Measurements from ENCODE around the gene RASAL1. TPM values are rescaled to one million over a fixed set of nuclear protein-coding genes. Genes with fewer than 3 reads are reported as not detected.

The RASAL1 gene
- total RNA-seq, 4 donors from 2014 or later: not detected

DNA sequence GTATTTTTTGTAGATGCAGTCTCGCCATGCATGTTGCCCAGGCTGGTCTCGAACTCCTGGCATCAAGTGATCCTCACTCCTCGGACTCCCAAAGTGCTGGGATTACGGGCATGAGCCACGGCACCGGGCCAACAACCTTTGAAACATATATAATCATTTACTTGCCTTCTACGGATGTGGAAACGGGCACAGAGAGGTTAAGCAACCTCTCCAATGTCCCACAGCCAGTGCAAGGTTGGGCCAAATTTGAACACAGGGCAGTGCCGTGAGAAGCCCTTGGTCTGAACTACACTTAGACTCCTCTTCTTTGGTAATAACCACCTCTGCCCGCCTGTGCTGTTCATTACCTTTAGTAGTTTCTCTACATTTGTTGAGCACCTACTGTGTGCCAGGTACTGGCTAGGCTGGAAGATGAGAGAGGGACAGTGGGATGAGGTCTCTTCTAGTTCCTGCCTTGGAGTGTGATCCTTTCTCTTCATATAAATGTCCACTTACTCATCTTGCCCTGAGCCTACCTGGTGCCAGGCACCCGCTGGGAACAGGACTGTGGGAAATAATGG is 47.5 kb upstream of the RASAL1 start:
- intact Hi-C loops (cut with DNase I; ENCODE audit: low total_unique reads): no loop called here

DNA sequence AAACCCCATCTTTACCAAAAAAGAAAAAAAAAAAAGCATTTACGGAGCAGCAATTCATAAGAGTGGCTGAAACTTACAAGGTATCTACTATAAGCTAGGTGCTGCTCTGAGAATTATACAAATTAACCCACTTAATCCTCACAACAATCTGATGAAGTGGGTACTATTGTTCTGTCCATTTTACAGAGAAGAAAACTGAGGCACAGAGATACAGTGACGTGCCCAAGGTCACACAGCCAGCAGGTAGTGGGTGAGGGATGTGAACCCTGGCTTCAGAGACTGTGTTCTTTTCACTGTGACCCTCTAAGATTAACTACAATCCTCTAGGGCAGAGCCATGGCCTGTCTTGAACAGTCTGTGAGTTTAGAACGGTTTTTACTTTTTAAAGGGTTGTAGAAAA is 46.4 kb upstream of the RASAL1 start:
- intact Hi-C loops (cut with DNase I; ENCODE audit: low total_unique reads): no loop called here

More for the DNA sequence above, 47.5 kb upstream of the RASAL1 start:
- H3K27ac ChIP-seq: no peak overlapping the region
- DNase-seq (no peak), ATAC-seq (no peak)
- peaks cover 22 to 24% of the 10 kb centered on the region in 2 donors for H3K4me1 ChIP-seq
- H3K4me3 ChIP-seq: no peak overlapping the region
- no peaks in the 10 kb centered on the region for H3K9me3 ChIP-seq
- TF ChIP-seq, protein P1, sequence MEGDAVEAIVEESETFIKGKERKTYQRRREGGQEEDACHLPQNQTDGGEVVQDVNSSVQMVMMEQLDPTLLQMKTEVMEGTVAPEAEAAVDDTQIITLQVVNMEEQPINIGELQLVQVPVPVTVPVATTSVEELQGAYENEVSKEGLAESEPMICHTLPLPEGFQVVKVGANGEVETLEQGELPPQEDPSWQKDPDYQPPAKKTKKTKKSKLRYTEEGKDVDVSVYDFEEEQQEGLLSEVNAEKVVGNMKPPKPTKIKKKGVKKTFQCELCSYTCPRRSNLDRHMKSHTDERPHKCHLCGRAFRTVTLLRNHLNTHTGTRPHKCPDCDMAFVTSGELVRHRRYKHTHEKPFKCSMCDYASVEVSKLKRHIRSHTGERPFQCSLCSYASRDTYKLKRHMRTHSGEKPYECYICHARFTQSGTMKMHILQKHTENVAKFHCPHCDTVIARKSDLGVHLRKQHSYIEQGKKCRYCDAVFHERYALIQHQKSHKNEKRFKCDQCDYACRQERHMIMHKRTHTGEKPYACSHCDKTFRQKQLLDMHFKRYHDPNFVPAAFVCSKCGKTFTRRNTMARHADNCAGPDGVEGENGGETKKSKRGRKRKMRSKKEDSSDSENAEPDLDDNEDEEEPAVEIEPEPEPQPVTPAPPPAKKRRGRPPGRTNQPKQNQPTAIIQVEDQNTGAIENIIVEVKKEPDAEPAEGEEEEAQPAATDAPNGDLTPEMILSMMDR (IDR thresholded peaks at IDR 0.05 in 4 of 5, conservative IDR thresholded peaks at IDR 0.05 in 1 of 5): no peak
- no peak for TF ChIP-seq POLR2A (IDR thresholded peaks at IDR 0.05)
- peaks cover 0 to 34% of the 10 kb centered on the region in 2 donors for H3K36me3 ChIP-seq
- in situ Hi-C loops (cut with MboI; ENCODE audit: low sequenced_read_pairs in 4 of 4): loop anchor here in 2 of 4 donors (10.0 to 25.0 kb wide), 2 partner anchors 129 to 152 kb away; partner anchors contain the start of gene SLC8B1 (in 1 of the 2)
- H3K27me3 ChIP-seq: no peaks in the 10 kb centered on the region

DNA sequence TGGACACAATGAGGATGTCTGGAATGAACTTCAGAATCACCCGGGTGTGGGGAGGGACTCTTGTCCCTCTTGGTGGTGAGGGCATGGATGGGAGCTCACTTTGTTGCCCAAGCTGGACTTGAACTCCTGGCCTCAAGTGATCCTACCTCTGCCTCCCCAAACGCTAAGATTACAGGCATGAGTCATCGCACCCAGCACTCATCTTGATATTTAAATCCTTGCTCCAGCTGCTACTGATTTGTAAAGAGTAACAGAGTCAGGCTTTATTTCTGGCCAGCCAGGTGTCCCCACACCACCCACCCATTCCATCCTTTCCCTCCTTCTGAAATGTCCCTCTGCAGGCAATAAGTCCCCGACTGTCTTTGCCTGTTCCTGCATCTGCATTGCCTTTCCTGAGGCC is 44.8 kb upstream of the RASAL1 start:
- peaks cover 0 to 55% of the 10 kb centered on the region in 2 donors for H3K36me3 ChIP-seq
- no peak for TF ChIP-seq POLR2A (IDR thresholded peaks at IDR 0.05)
- TF ChIP-seq, protein P1 (IDR thresholded peaks at IDR 0.05 in 4 of 5, conservative IDR thresholded peaks at IDR 0.05 in 1 of 5): no peak
- no peaks in the 10 kb centered on the region for H3K27me3 ChIP-seq
- no peak overlapping the region for H3K4me3 ChIP-seq
- H3K27ac ChIP-seq: no peak overlapping the region
- ATAC-seq (no peak), DNase-seq (peak in 1 of 2 donors; percentile 39)
- H3K9me3 ChIP-seq: no peaks in the 10 kb centered on the region
- in situ Hi-C loops (cut with MboI; ENCODE audit: low sequenced_read_pairs in 4 of 4) (loop anchor here in 2 of 4 donors (10.0 to 25.0 kb wide), 2 partner anchors 132 to 154 kb away; partner anchors contain the start of gene SLC8B1 (in 1 of the 2)), intact Hi-C loops (cut with DNase I; ENCODE audit: low total_unique reads) (no loop called here)
- H3K4me1 ChIP-seq: peaks cover 9 to 11% of the 10 kb centered on the region in 2 donors

More for the DNA sequence above, 46.4 kb upstream of the RASAL1 start:
- no peak for ATAC-seq
- Histone ChIP-seq H3K4me3 (no peak overlapping the region), H3K9me3 (no peaks in the 10 kb centered on the region), H3K4me1 (peaks cover 20 to 23% of the 10 kb centered on the region in 2 donors), H3K27ac (no peak overlapping the region), H3K27me3 (no peaks in the 10 kb centered on the region), H3K36me3 (peaks cover 0 to 43% of the 10 kb centered on the region in 2 donors)
- no peak for TF ChIP-seq POLR2A (IDR thresholded peaks at IDR 0.05)
- TF ChIP-seq, protein P1 (IDR thresholded peaks at IDR 0.05 in 4 of 5, conservative IDR thresholded peaks at IDR 0.05 in 1 of 5): no peak
- in situ Hi-C loops (cut with MboI; ENCODE audit: low sequenced_read_pairs in 4 of 4): loop anchor here in 2 of 4 donors (10.0 to 25.0 kb wide), 2 partner anchors 130 to 153 kb away; partner anchors contain the start of gene SLC8B1 (in 1 of the 2)
- DNase-seq: no peak

DNA sequence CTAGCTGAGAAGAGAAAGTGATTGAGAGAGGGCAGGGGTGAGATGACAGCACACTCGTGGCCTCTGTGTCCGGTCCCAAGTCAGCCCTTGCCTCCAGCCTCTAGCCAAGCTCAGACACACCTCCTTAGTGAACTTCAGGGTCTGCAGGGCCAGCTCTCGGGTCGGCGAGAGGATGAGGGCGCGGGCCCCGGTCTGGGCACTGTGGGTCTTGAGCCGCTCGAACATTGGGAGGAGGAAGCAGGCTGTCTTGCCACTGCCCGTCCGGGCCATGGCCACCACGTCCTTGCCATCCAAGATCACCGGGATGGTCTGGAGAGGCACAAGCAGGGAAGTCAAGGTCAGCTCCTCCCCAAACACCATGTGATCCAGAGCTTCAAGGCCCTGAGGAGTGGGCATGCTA is 43.5 kb upstream of the RASAL1 start:
- in situ Hi-C loops (cut with MboI; ENCODE audit: low sequenced_read_pairs in 4 of 4): loop anchor here in 1 of 4 donors (25.0 kb wide), 1 partner anchor 133 kb away; no protein-coding TSS in a partner anchor
- intact Hi-C loops (cut with DNase I; ENCODE audit: low total_unique reads): no loop called here
- H3K4me3 ChIP-seq: no peak overlapping the region
- H3K4me1 ChIP-seq: peaks cover 4 to 5% of the 10 kb centered on the region in 2 donors
- H3K9me3 ChIP-seq: no peaks in the 10 kb centered on the region
- peaks cover 0 to 68% of the 10 kb centered on the region in 2 donors for H3K36me3 ChIP-seq
- no peak for ATAC-seq
- H3K27ac ChIP-seq: no peak overlapping the region
- no peaks in the 10 kb centered on the region for H3K27me3 ChIP-seq
- DNase-seq: no peak
- no peak for TF ChIP-seq POLR2A (IDR thresholded peaks at IDR 0.05)
- TF ChIP-seq, protein P1 (IDR thresholded peaks at IDR 0.05 in 4 of 5, conservative IDR thresholded peaks at IDR 0.05 in 1 of 5): no peak
